ENCODE data around the gene TTC9B.

The TTC9B gene

GRCh38 chr19:40217934-40218890, at the start of gene TTC9B:
TTC9B (minus strand) TSS chr19:40218384; CDS start chr19:40218381, 3 bp downstream.
- peak; percentile 47 for DNase-seq (ENCODE audit: low read depth)

GRCh38 chr19:40267601-40267997, 49.4 kb upstream of the TTC9B start:
- no peak for DNase-seq (ENCODE audit: low read depth)

DNA sequence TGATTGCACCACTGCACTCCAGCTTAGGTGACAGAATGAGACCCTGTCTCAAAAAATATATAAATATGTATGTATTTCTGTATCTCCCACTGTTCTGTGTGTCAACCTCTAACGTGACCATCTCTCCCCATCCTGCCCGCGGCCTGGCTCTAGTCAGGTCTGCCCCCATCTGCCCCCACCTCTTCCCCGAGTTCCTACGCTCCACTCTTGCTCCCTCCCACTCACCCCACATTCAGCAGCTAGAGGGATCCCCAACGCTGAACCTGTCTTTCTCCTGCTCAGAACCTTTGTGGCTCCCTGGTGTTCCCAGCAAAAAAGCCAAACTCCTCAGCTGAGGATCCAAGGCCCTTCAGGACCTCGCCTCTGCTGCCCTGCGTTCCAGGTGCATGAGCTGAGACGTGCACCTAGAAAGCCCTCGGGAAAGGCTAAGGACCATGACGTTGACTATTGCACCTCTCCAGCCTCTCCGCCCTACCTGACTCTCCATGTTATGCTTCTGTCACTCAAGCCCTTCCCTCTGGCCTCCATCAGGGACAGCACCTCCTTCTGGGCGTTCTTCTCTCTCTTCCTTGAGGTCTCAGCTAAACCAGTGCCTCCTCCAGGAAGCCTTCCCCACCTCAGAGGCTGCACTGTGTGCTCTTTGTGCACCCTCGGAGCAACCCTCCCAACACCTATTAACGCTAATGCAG, 48.9 kb upstream of the TTC9B start:
- no peak for DNase-seq (ENCODE audit: low read depth)

DNA sequence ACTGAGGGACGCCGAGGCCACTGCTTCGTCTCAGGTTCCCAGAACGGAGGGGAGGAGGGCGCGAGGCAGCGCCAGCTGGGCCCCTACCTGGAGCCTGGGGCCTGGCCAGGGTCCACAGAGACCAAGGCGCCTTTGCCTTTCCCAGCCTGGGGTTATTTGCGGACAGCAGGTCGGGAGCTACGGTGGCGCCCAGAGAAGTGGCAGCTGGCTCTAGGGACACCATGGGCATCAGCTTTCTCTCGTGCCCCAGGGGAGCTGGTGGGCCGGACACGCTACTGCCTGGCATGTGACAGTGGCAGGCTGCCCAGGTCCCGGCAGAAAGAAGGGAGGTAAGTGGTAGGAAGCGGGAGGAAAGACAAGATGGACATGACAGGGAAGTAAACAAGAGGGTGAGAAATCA, 47.9 kb upstream of the TTC9B start:
- no peak for DNase-seq (ENCODE audit: low read depth)

GRCh38 chr19:40265763-40266099, 47.5 kb upstream of the TTC9B start:
- DNase-seq (ENCODE audit: low read depth): no peak

GRCh38 chr19:40265055-40265762, 47.0 kb upstream of the TTC9B start:
- DNase-seq (ENCODE audit: low read depth): no peak

- DNase-seq (ENCODE audit: low read depth): no peak
These were observed 46.3 kb upstream of the TTC9B start for GRCh38 chr19:40264314-40265054.

- DNase-seq (ENCODE audit: low read depth): no peak
These were observed 45.5 kb upstream of the TTC9B start for GRCh38 chr19:40263440-40264313.

- DNase-seq (ENCODE audit: low read depth): no peak
These were observed 44.2 kb upstream of the TTC9B start for GRCh38 chr19:40262422-40262821.

GRCh38 chr19:40261631-40262030, 43.4 kb upstream of the TTC9B start:
- DNase-seq (ENCODE audit: low read depth): no peak

GRCh38 chr19:40257096-40257517, 38.9 kb upstream of the TTC9B start:
- DNase-seq (ENCODE audit: low read depth): no peak

- no peak for DNase-seq (ENCODE audit: low read depth)
These were observed 38.3 kb upstream of the TTC9B start for GRCh38 chr19:40256512-40256911.

- DNase-seq (ENCODE audit: low read depth): no peak
These were observed 37.5 kb upstream of the TTC9B start for GRCh38 chr19:40255619-40256166.

GRCh38 chr19:40254714-40255418, 36.7 kb upstream of the TTC9B start:
- DNase-seq (ENCODE audit: low read depth): no peak

DNA sequence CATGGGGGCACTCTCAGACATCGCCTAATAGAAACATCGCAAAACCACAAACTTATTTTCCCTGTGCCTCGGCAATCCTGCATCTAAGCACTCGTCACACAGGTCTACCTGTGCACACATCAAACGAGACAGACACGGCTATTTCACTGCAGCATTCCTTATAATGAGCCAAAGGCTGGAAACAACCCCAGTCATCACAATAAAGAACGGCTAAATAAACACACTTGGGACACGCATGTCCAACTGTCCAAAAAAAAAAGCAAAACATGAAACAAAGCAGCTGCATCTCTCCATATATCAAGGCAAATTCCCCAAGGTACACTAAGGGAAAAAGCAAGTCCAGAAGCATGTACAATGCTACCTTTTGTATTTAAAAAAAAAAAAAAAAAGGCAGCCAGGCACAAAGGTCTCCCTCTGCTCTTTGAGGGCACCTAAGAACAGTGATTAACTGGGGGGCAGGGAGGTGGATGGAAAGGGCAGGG, 35.5 kb upstream of the TTC9B start:
- DNase-seq (ENCODE audit: low read depth): no peak

GRCh38 chr19:40252395-40252794, 34.2 kb upstream of the TTC9B start:
- no peak for DNase-seq (ENCODE audit: low read depth)

- no peak for DNase-seq (ENCODE audit: low read depth)
These were observed 33.8 kb upstream of the TTC9B start for GRCh38 chr19:40251991-40252390.

- no peak for DNase-seq (ENCODE audit: low read depth)
These were observed 33.1 kb upstream of the TTC9B start for GRCh38 chr19:40251244-40251643.

GRCh38 chr19:40249781-40250180, 31.6 kb upstream of the TTC9B start:
- no peak for DNase-seq (ENCODE audit: low read depth)

DNA sequence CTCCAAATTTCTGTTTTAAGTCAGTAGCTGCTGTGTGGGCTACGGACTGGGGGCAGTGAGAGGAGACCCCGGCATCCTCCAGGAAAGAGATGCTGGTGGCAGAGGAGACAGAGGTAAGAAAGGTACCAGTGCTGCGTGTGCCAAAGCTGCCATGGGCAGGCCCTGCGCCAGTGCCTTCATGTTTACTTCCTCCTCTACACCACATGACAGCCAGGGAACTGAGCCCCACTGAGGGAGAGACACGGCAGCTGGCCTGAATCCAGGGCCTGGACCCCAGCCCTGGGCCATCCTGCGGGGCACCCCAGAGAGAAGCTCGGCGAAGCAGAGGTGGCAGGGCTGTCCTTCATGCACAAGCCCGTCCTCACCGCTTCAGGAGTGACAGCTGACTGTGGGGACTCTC, 31.0 kb upstream of the TTC9B start:
- DNase-seq (ENCODE audit: low read depth): no peak
